AG04450 (cell line): Measurements from ENCODE around the gene CDKAL1. TPM values are rescaled to one million over a fixed set of nuclear protein-coding genes. Genes with fewer than 3 reads are reported as not detected.
"Not testable (repeated sequence)": the region's sequence is repeated elsewhere in the genome, so short reads cannot be mapped to it uniquely, and the experiment has no call there.

Source experiments
- CTCF ChIA-PET: fragments of 300-600, 350-600 bp; formaldehyde crosslinking; extraction: SDS; loops from one replicate; lab custom pipeline; 2022; ENCODE audit warnings: antibody characterized with exemption, inconsistent platforms; lab: Charles Lee
- POLR2A ChIA-PET: fragments of 350-600 bp; formaldehyde crosslinking; extraction: SDS; loops from one replicate; lab custom pipeline; 2021; ENCODE audit warnings: antibody characterized with exemption, inconsistent platforms; lab: Yijun Ruan, JAX
- DNase-seq: peaks from one replicate; pipeline ENCODE4 v3.0.0-alpha.2; 2011; ENCODE audit warnings: low read depth, low spot score
- H3K27ac ChIP-seq: one replicate; pipeline ENCODE4 v1.5.1; 2012; ENCODE audit warnings: low read depth, low read length, control low read depth
- H3K27me3 ChIP-seq: one replicate; pipeline ENCODE4 v1.6.0; 2012; ENCODE audit warnings: low read length; ENCODE audit not compliant: control insufficient read depth, insufficient read depth
- H3K4me3 ChIP-seq: 2 replicates; pipeline ENCODE4 v1.5.1; 2011; ENCODE audit warnings: mild to moderate bottlenecking, low read depth, low read length, control low read depth
- H3K9me3 ChIP-seq: 2 replicates; pipeline ENCODE4 v1.5.1; 2012; ENCODE audit warnings: low read length; ENCODE audit not compliant: control insufficient read depth, insufficient read depth
- polyA plus RNA-seq: library from polyadenylated mRNA; depleted of rRNA; stranded (reverse); fragments of >200 nt; gene quantifications from 2 replicates; pipeline ENCODE4 v1.2.3, GENCODE V29; 2011
- TF ChIP-seq, protein P1 (sequence below): IDR thresholded peaks from 2 replicates; pipeline ENCODE4 v1.5.1; 2011; ENCODE audit warnings: low read depth, low read length, control low read depth, inconsistent platforms

CDKAL1 gene
- polyA plus RNA-seq, 1 experiment, result 9.2 TPM

GRCh38 chr6:20492099-20492498 is 42.2 kb upstream of the CDKAL1 start:
- peak overlapping the region; percentile 31 for H3K27ac ChIP-seq
- POLR2A ChIA-PET, result no interaction called here
- DNase-seq, result no peak

GRCh38 chr6:20497216-20498040 is 36.8 kb upstream of the CDKAL1 start:
- H3K4me3 ChIP-seq, result no peak overlapping the region
- H3K9me3 ChIP-seq, result no peaks in the 10 kb centered on the region
- DNase-seq, result peak; percentile 62
- POLR2A ChIA-PET, result no interaction called here
- TF ChIP-seq, protein P1, sequence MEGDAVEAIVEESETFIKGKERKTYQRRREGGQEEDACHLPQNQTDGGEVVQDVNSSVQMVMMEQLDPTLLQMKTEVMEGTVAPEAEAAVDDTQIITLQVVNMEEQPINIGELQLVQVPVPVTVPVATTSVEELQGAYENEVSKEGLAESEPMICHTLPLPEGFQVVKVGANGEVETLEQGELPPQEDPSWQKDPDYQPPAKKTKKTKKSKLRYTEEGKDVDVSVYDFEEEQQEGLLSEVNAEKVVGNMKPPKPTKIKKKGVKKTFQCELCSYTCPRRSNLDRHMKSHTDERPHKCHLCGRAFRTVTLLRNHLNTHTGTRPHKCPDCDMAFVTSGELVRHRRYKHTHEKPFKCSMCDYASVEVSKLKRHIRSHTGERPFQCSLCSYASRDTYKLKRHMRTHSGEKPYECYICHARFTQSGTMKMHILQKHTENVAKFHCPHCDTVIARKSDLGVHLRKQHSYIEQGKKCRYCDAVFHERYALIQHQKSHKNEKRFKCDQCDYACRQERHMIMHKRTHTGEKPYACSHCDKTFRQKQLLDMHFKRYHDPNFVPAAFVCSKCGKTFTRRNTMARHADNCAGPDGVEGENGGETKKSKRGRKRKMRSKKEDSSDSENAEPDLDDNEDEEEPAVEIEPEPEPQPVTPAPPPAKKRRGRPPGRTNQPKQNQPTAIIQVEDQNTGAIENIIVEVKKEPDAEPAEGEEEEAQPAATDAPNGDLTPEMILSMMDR, result no peak
- CTCF ChIA-PET, result no interaction called here
- H3K27me3 ChIP-seq, result no peaks in the 10 kb centered on the region
- H3K27ac ChIP-seq, result no peak overlapping the region

More at GRCh38 chr6:20492099-20492498, 42.2 kb upstream of the CDKAL1 start:
- Histone ChIP-seq H3K27me3 (no peaks in the 10 kb centered on the region), H3K4me3 (no peak overlapping the region), H3K9me3 (no peaks in the 10 kb centered on the region)
- CTCF ChIA-PET, result no interaction called here
- TF ChIP-seq, protein P1, result no peak

DNA sequence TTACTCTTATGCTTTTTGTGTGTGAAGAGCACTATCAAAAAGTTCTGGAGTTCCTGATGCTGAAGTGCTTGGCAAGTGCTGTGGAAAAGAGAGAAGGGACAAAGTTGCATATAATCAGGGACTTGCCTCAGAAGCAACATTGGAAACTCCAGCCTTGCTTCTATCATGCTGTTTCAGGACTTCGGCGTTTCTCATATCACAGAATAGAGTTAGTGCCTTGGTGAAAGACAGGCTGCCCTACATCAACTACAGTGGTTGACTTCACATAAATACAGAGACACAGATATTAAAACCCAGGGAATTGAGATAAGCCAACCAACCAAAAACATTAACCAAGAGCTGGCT is 36.2 kb upstream of the CDKAL1 start:
- Histone ChIP-seq H3K4me3 (no peak overlapping the region), H3K27ac (no peak overlapping the region), H3K9me3 (no peaks in the 10 kb centered on the region), H3K27me3 (no peaks in the 10 kb centered on the region)
- ChIA-PET POLR2A (no interaction called here), CTCF (no interaction called here)
- no peak for DNase-seq
- TF ChIP-seq, protein P1, result no peak

DNA sequence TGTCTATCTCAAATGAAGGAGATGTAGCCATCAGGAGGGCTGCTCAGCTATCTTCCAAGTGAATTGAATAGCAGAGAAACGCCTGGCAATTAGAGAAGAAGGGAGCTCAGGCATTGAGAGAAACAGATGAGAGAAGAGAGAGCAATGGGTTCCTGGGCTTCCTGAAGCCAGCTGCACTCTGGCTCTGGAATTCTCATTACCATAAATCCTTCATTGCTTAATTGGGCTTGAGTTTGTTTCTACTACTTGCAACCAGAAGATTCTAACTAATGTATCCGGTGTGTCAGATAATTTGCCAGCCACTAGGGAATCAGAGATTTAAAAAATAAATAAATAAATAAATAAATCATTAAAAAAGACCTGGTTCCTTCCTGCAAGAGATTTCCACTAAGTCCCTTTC is 25.0 kb upstream of the CDKAL1 start:
- POLR2A ChIA-PET, result no interaction called here
- no peak for DNase-seq
- CTCF ChIA-PET, result no interaction called here
- Histone ChIP-seq H3K27me3 (peaks cover 2% of the 10 kb centered on the region), H3K9me3 (no peaks in the 10 kb centered on the region), H3K4me3 (no peak overlapping the region), H3K27ac (no peak overlapping the region)
- TF ChIP-seq, protein P1, result no peak

- TF ChIP-seq, protein P1, result no peak
- Histone ChIP-seq H3K27me3 (peaks cover 2% of the 10 kb centered on the region), H3K4me3 (no peak overlapping the region), H3K27ac (no peak overlapping the region), H3K9me3 (no peaks in the 10 kb centered on the region)
- DNase-seq, result no peak
- ChIA-PET CTCF (interaction anchor here (2.7 kb wide), 1 partner anchor 16 kb away, joined by 9 read pairs; no protein-coding TSS in a partner anchor), POLR2A (no interaction called here)
These were observed 22.4 kb upstream of the CDKAL1 start for GRCh38 chr6:20511852-20512251.

- CTCF ChIA-PET, H3K27ac ChIP-seq, H3K4me3 ChIP-seq, POLR2A ChIA-PET, H3K9me3 ChIP-seq, DNase-seq: not testable (repeated sequence)
- peaks cover 10% of the 10 kb centered on the region for H3K27me3 ChIP-seq
These were observed 9.0 kb upstream of the CDKAL1 start for GRCh38 chr6:20525208-20525607.
